PC-9 (cell line): Measurements from ENCODE around the gene ASRGL1. TPM values are rescaled to one million over a fixed set of nuclear protein-coding genes. Genes with fewer than 3 reads are reported as not detected.

Experiments used
- BruUV-seq: library from RNA; stranded (reverse); fragments of 400-500 nt; replicated peaks from 2 replicates; lab custom pipeline; 2021; lab: Mats Ljungman, UMichigan
- CTCF ChIA-PET: fragments of 300-600 bp; sonication (Branson Sonifier 250); formaldehyde crosslinking; loops from one replicate; lab custom pipeline; 2022; ENCODE audit warnings: antibody characterized with exemption; lab: Charles Lee
- POLR2A ChIA-PET: fragments of 300-600 bp; sonication (Branson Sonifier 250); formaldehyde crosslinking; loops from one replicate; lab custom pipeline; 2022; ENCODE audit warnings: antibody characterized with exemption; ENCODE audit not compliant: unreplicated experiment; lab: Charles Lee
- DNase-seq, 2 experiments: peaks; one replicate each; pipeline versions ENCODE4 v3.0.0 to v3.0.0-alpha.2; 2015 to 2022; ENCODE audit warnings: mixed read lengths in 1 of 2
- H2AFZ ChIP-seq: fragments of 200-600 bp; sonication (generic); 2 replicates; pipeline ENCODE4 v1.8.1; 2017; ENCODE audit warnings: antibody characterized with exemption
- H3F3A ChIP-seq: fragments of 200-600 bp; sonication (generic); 2 replicates; pipeline ENCODE4 v1.8.1; 2017; ENCODE audit warnings: antibody characterized with exemption, mild to moderate bottlenecking, low read depth; ENCODE audit not compliant: insufficient read depth
- H3K27ac ChIP-seq: fragments of 200-600 bp; sonication (generic); 2 replicates; pipeline ENCODE4 v1.6.1; 2016; ENCODE audit warnings: mixed run types
- H3K27me3 ChIP-seq: fragments of 200-600 bp; sonication (generic); 2 replicates; pipeline ENCODE4 v1.6.1; 2016; ENCODE audit warnings: low read depth, mixed run types; ENCODE audit not compliant: insufficient read depth
- H3K36me3 ChIP-seq: fragments of 200-600 bp; sonication (generic); 2 replicates; pipeline ENCODE4 v1.6.1; 2016; ENCODE audit warnings: low read depth, mixed run types
- H3K4me1 ChIP-seq: fragments of 200-600 bp; sonication (generic); replicated peaks from 2 replicates; pipeline ENCODE4 v1.6.1; 2016; ENCODE audit warnings: mixed run types; ENCODE audit not compliant: insufficient read depth
- H3K4me2 ChIP-seq: fragments of 200-600 bp; sonication (generic); 2 replicates; pipeline ENCODE4 v1.6.1; 2017; ENCODE audit warnings: mixed run types
- H3K4me3 ChIP-seq: fragments of 200-600 bp; sonication (generic); 2 replicates; pipeline ENCODE4 v1.6.1; 2016; ENCODE audit warnings: mixed run types
- H3K79me2 ChIP-seq: fragments of 200-600 bp; sonication (generic); 2 replicates; pipeline ENCODE4 v1.6.1; 2017; ENCODE audit warnings: low read depth, mixed run types
- H3K9me2 ChIP-seq: fragments of 200-600 bp; sonication (generic); 2 replicates; pipeline ENCODE4 v1.8.1; 2017; ENCODE audit warnings: mild to moderate bottlenecking; ENCODE audit not compliant: insufficient read depth
- H3K9me3 ChIP-seq: fragments of 200-600 bp; sonication (generic); 2 replicates; pipeline ENCODE4 v1.8.1; 2016; ENCODE audit warnings: low read depth; ENCODE audit not compliant: insufficient read depth
- H4K20me1 ChIP-seq: fragments of 200-600 bp; sonication (generic); 2 replicates; pipeline ENCODE4 v1.8.1; 2017; ENCODE audit not compliant: insufficient read depth
- CTCF ChIP-seq: fragments of 200-600 bp; sonication (generic); conservative IDR thresholded peaks from 2 replicates; pipeline ENCODE4 v1.6.1; 2017; ENCODE audit warnings: mixed run types, antibody characterized with exemption, mild to moderate bottlenecking, moderate library complexity
- EZH2 ChIP-seq: fragments of 200-600 bp; sonication (generic); IDR thresholded peaks from 2 replicates; pipeline ENCODE4 v1.8.0; 2017; ENCODE audit warnings: antibody characterized with exemption, low read depth
- intact Hi-C: fragments of 100-400 bp; cut with micrococcal nuclease; formaldehyde crosslinking; loops from one replicate; pipeline ENCODE4 v1.10.0; 2022; ENCODE audit not compliant: unreplicated experiment
- total RNA-seq: library from RNA; stranded (reverse); gene quantifications from 2 replicates; pipeline ENCODE4 v1.2.3, GENCODE V29; 2021

The ASRGL1 gene
- total RNA-seq, 1 experiment from 2014 or later, result 8.4 TPM

GRCh38 chr11:62306227-62306626, 31.0 kb upstream of the ASRGL1 start:
- POLR2A ChIA-PET, result interaction anchor here (0.6 kb wide), 1 partner anchor 432 kb away, joined by 3 read pairs; no protein-coding TSS in a partner anchor
- no peaks in the 10 kb centered on the region for H3K79me2 ChIP-seq

GRCh38 chr11:62307950-62308349, 29.3 kb upstream of the ASRGL1 start:
- intact Hi-C loops, result loop anchor here (10.0 kb wide), 1 partner anchor 63 kb away; the partner anchor contains the start of gene SCGB1D2
- CTCF ChIA-PET, result no interaction called here
- H3F3A ChIP-seq, result no peaks in the 10 kb centered on the region
- H3K27ac ChIP-seq, result no peak overlapping the region
- BruUV-seq, result no TSS peak
- no peak for DNase-seq
- H3K4me3 ChIP-seq, result no peak overlapping the region
- H2AFZ ChIP-seq, result no peak overlapping the region
- H3K36me3 ChIP-seq, result no peaks in the 10 kb centered on the region
- no peak for TF ChIP-seq EZH2
- TF ChIP-seq CTCF, result no peak
- H3K4me1 ChIP-seq, result no peaks in the 10 kb centered on the region
- no peaks in the 10 kb centered on the region for H3K9me3 ChIP-seq
- H3K9me2 ChIP-seq, result no peaks in the 10 kb centered on the region
- POLR2A ChIA-PET, result no interaction called here
- no peak overlapping the region for H3K4me2 ChIP-seq
- H4K20me1 ChIP-seq, result no peaks in the 10 kb centered on the region
- H3K79me2 ChIP-seq, result no peaks in the 10 kb centered on the region
- peaks cover 67% of the 10 kb centered on the region for H3K27me3 ChIP-seq

More at GRCh38 chr11:62306227-62306626, 31.0 kb upstream of the ASRGL1 start:
- H3K4me3 ChIP-seq, result no peak overlapping the region
- no peak for TF ChIP-seq EZH2
- TF ChIP-seq CTCF, result no peak
- no peak for DNase-seq
- H3K4me1 ChIP-seq, result no peaks in the 10 kb centered on the region
- no peaks in the 10 kb centered on the region for H4K20me1 ChIP-seq
- H3F3A ChIP-seq, result no peaks in the 10 kb centered on the region
- BruUV-seq, result no TSS peak
- H3K27me3 ChIP-seq, result peaks cover 72% of the 10 kb centered on the region
- H3K27ac ChIP-seq, result no peak overlapping the region
- no peak overlapping the region for H3K4me2 ChIP-seq
- no peak overlapping the region for H2AFZ ChIP-seq
- no peaks in the 10 kb centered on the region for H3K9me3 ChIP-seq
- CTCF ChIA-PET, result no interaction called here
- no peaks in the 10 kb centered on the region for H3K9me2 ChIP-seq
- intact Hi-C loops, result loop anchor here (10.0 kb wide), 1 partner anchor 61 kb away; the partner anchor contains the start of gene SCGB1D2
- H3K36me3 ChIP-seq, result no peaks in the 10 kb centered on the region

DNA sequence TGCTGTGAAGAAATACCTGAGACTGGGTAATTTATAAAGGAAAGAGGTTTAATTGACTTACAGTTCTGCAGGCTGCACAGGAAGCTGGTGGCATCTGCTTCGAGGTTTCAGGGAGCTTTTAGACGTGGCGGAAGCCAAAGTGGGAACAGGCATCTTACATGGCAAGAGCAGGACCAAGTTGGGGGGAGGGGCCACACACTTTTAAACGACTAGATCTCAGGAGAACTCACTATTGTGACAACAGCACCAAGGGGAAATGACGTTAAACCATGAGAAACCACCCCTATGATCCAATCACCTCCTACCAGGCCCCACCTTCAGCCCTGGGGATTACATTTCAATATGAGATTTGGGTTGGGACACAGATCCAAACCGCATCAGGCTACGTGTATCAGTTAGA, 27.3 kb upstream of the ASRGL1 start:
- no peak for DNase-seq
- ChIA-PET CTCF (no interaction called here), POLR2A (no interaction called here)
- TF ChIP-seq EZH2 (no peak), CTCF (no peak)
- no peaks in the 10 kb centered on the region for H4K20me1 ChIP-seq
- no peaks in the 10 kb centered on the region for H3K9me2 ChIP-seq
- H3K4me1 ChIP-seq, result no peaks in the 10 kb centered on the region
- no peaks in the 10 kb centered on the region for H3F3A ChIP-seq
- peak overlapping the region; percentile 19; the same call in 1 of the 2 replicates for H3K4me2 ChIP-seq
- H3K27ac ChIP-seq, result no peak overlapping the region
- intact Hi-C loops, result loop anchor here (10.0 kb wide), 1 partner anchor 65 kb away; the partner anchor contains the start of gene SCGB1D2
- H3K27me3 ChIP-seq, result peaks cover 60% of the 10 kb centered on the region
- no peaks in the 10 kb centered on the region for H3K79me2 ChIP-seq
- H3K36me3 ChIP-seq, result no peaks in the 10 kb centered on the region
- BruUV-seq, result no TSS peak
- H3K4me3 ChIP-seq, result no peak overlapping the region
- H3K9me3 ChIP-seq, result no peaks in the 10 kb centered on the region
- no peak overlapping the region for H2AFZ ChIP-seq
